ENCODE results near the gene COBLL1.
"Not testable (repeated sequence)": the region's sequence is repeated elsewhere in the genome, so short reads cannot be mapped to it uniquely, and the experiment has no call there.

COBLL1 gene

GRCh38 chr2:164764474-164764873 is 77.1 kb downstream of the COBLL1 start:
- Histone ChIP-seq H3K9me3 (ENCODE audit: low read depth, low read length) (no peaks in the 10 kb centered on the region), H3K4me3 (no peak overlapping the region), H3K9ac (ENCODE audit: insufficient read length) (no peak overlapping the region), H3K27ac (no peak overlapping the region), H3K36me3 (ENCODE audit: insufficient read depth, low read length) (no peaks in the 10 kb centered on the region)
- TF ChIP-seq POLR2AphosphoS5 (IDR thresholded peaks at IDR 0.05; ENCODE audit: borderline replicate concordance, low read depth, low read length) (no peak), EZH2 (IDR thresholded peaks at IDR 0.05) (no peak), FOXP2 (optimal IDR thresholded peaks at IDR 0.05; ENCODE audit: control extremely low read depth, extremely low read length, insufficient read depth) (no peak)
- DNase-seq (ENCODE audit: low read depth, low spot score): no peak

GRCh38 chr2:164763431-164763830 is 78.2 kb downstream of the COBLL1 start:
- Histone ChIP-seq H3K27ac (no peak overlapping the region), H3K9me3 (ENCODE audit: low read depth, low read length) (no peaks in the 10 kb centered on the region), H3K36me3 (ENCODE audit: insufficient read depth, low read length) (no peaks in the 10 kb centered on the region), H3K9ac (ENCODE audit: insufficient read length) (no peak overlapping the region), H3K4me3 (no peak overlapping the region)
- no peak for DNase-seq (ENCODE audit: low read depth, low spot score)
- no peak for TF ChIP-seq EZH2 (IDR thresholded peaks at IDR 0.05)
- TF ChIP-seq FOXP2 (optimal IDR thresholded peaks at IDR 0.05; ENCODE audit: control extremely low read depth, extremely low read length, insufficient read depth): no peak
- TF ChIP-seq POLR2AphosphoS5 (IDR thresholded peaks at IDR 0.05; ENCODE audit: borderline replicate concordance, low read depth, low read length): no peak

GRCh38 chr2:164761737-164762460 is 79.7 kb downstream of the COBLL1 start:
- Histone ChIP-seq H3K36me3 (ENCODE audit: insufficient read depth, low read length) (no peaks in the 10 kb centered on the region), H3K9ac (ENCODE audit: insufficient read length) (no peak overlapping the region), H3K27ac (no peak overlapping the region), H3K4me3 (no peak overlapping the region), H3K9me3 (ENCODE audit: low read depth, low read length) (no peaks in the 10 kb centered on the region)
- no peak for DNase-seq (ENCODE audit: low read depth, low spot score)
- TF ChIP-seq FOXP2 (optimal IDR thresholded peaks at IDR 0.05; ENCODE audit: control extremely low read depth, extremely low read length, insufficient read depth) (no peak), EZH2 (IDR thresholded peaks at IDR 0.05) (no peak), POLR2AphosphoS5 (IDR thresholded peaks at IDR 0.05; ENCODE audit: borderline replicate concordance, low read depth, low read length) (no peak)

- not testable (repeated sequence) for H3K9me3 ChIP-seq (ENCODE audit: low read depth, low read length); H3K4me3 ChIP-seq; H3K27ac ChIP-seq; DNase-seq (ENCODE audit: low read depth, low spot score); H3K36me3 ChIP-seq (ENCODE audit: insufficient read depth, low read length); H3K9ac ChIP-seq (ENCODE audit: insufficient read length)
Observed at GRCh38 chr2:164761201-164761600, 80.4 kb downstream of the COBLL1 start.

GRCh38 chr2:164760179-164760578 is 81.4 kb downstream of the COBLL1 start:
- H3K4me3 ChIP-seq: no peak overlapping the region
- no peaks in the 10 kb centered on the region for H3K9me3 ChIP-seq (ENCODE audit: low read depth, low read length)
- TF ChIP-seq FOXP2 (optimal IDR thresholded peaks at IDR 0.05; ENCODE audit: control extremely low read depth, extremely low read length, insufficient read depth) (no peak), POLR2AphosphoS5 (IDR thresholded peaks at IDR 0.05; ENCODE audit: borderline replicate concordance, low read depth, low read length) (no peak), EZH2 (IDR thresholded peaks at IDR 0.05) (no peak)
- H3K9ac ChIP-seq (ENCODE audit: insufficient read length): no peak overlapping the region
- no peak for DNase-seq (ENCODE audit: low read depth, low spot score)
- H3K36me3 ChIP-seq (ENCODE audit: insufficient read depth, low read length): no peaks in the 10 kb centered on the region
- H3K27ac ChIP-seq: no peak overlapping the region

GRCh38 chr2:164757934-164758695 is 83.5 kb downstream of the COBLL1 start:
- no peak overlapping the region for H3K9ac ChIP-seq (ENCODE audit: insufficient read length)
- TF ChIP-seq FOXP2 (optimal IDR thresholded peaks at IDR 0.05; ENCODE audit: control extremely low read depth, extremely low read length, insufficient read depth): no peak
- no peak for TF ChIP-seq POLR2AphosphoS5 (IDR thresholded peaks at IDR 0.05; ENCODE audit: borderline replicate concordance, low read depth, low read length)
- TF ChIP-seq EZH2 (IDR thresholded peaks at IDR 0.05): no peak
- H3K36me3 ChIP-seq (ENCODE audit: insufficient read depth, low read length): no peaks in the 10 kb centered on the region
- H3K9me3 ChIP-seq (ENCODE audit: low read depth, low read length): no peaks in the 10 kb centered on the region
- H3K4me3 ChIP-seq: no peak overlapping the region
- DNase-seq (ENCODE audit: low read depth, low spot score): no peak
- no peak overlapping the region for H3K27ac ChIP-seq

GRCh38 chr2:164756773-164757172 is 84.8 kb downstream of the COBLL1 start:
- no peak overlapping the region for H3K9ac ChIP-seq (ENCODE audit: insufficient read length)
- H3K36me3 ChIP-seq (ENCODE audit: insufficient read depth, low read length): no peaks in the 10 kb centered on the region
- H3K4me3 ChIP-seq: no peak overlapping the region
- no peaks in the 10 kb centered on the region for H3K9me3 ChIP-seq (ENCODE audit: low read depth, low read length)
- no peak overlapping the region for H3K27ac ChIP-seq
- no peak for TF ChIP-seq EZH2 (IDR thresholded peaks at IDR 0.05)
- TF ChIP-seq POLR2AphosphoS5 (IDR thresholded peaks at IDR 0.05; ENCODE audit: borderline replicate concordance, low read depth, low read length): no peak
- no peak for TF ChIP-seq FOXP2 (optimal IDR thresholded peaks at IDR 0.05; ENCODE audit: control extremely low read depth, extremely low read length, insufficient read depth)
- DNase-seq (ENCODE audit: low read depth, low spot score): no peak

- no peaks in the 10 kb centered on the region for H3K36me3 ChIP-seq (ENCODE audit: insufficient read depth, low read length)
- no peaks in the 10 kb centered on the region for H3K9me3 ChIP-seq (ENCODE audit: low read depth, low read length)
- TF ChIP-seq POLR2AphosphoS5 (IDR thresholded peaks at IDR 0.05; ENCODE audit: borderline replicate concordance, low read depth, low read length) (no peak), FOXP2 (optimal IDR thresholded peaks at IDR 0.05; ENCODE audit: control extremely low read depth, extremely low read length, insufficient read depth) (no peak), EZH2 (IDR thresholded peaks at IDR 0.05) (no peak)
- no peak for DNase-seq (ENCODE audit: low read depth, low spot score)
- H3K4me3 ChIP-seq: no peak overlapping the region
- H3K27ac ChIP-seq: no peak overlapping the region
- H3K9ac ChIP-seq (ENCODE audit: insufficient read length): no peak overlapping the region
Observed at GRCh38 chr2:164755952-164756351, 85.7 kb downstream of the COBLL1 start.
